CD4-positive, alpha-beta T cell treated with Interleukin-15 for 1 hour (primary cell): ENCODE results near the gene CAMTA1.

Source experiments
- DNase-seq: peaks from one replicate; pipeline ENCODE4 v3.0.0-alpha.2; 2020

Gene CAMTA1

GRCh38 chr1:7535934-7536878 is 751.0 kb downstream of the CAMTA1 start:
- DNase-seq = no peak

DNA sequence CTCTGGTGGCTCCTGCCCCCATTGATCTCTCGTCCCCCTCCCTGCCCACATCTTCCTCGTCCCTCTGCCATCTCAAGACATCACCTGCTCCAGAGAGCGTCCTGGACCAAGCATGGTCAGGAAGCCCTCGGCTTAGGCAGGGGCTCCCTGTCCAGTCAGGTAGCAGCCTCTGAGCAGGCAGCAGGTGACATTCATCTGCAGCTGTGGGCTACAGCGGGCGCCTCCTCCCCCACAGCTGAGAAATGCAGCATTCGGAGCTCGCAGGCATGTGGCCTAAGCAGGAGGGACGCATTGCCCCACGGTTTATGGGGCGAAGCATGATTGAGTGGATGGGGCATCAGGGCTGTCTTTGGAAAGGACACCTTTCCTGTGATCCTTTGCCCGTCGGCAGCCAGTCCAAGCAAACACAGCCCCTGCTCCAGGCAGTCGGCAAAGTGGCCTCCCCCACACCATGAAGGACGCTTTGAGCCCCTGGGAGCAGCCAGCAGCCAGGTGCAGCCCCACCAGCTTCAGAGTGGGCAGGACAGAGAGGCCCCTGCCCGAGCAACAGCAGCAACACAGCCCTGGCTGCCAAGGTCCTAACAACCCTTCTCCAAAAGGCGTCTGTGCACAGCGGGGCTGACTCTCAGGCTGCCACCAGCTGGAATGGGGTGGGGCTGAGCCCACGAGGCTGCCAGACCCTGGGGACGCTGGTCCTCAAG is 751.8 kb downstream of the CAMTA1 start:
- DNase-seq = no peak

GRCh38 chr1:7538033-7538432 is 752.8 kb downstream of the CAMTA1 start:
- no peak for DNase-seq

DNA sequence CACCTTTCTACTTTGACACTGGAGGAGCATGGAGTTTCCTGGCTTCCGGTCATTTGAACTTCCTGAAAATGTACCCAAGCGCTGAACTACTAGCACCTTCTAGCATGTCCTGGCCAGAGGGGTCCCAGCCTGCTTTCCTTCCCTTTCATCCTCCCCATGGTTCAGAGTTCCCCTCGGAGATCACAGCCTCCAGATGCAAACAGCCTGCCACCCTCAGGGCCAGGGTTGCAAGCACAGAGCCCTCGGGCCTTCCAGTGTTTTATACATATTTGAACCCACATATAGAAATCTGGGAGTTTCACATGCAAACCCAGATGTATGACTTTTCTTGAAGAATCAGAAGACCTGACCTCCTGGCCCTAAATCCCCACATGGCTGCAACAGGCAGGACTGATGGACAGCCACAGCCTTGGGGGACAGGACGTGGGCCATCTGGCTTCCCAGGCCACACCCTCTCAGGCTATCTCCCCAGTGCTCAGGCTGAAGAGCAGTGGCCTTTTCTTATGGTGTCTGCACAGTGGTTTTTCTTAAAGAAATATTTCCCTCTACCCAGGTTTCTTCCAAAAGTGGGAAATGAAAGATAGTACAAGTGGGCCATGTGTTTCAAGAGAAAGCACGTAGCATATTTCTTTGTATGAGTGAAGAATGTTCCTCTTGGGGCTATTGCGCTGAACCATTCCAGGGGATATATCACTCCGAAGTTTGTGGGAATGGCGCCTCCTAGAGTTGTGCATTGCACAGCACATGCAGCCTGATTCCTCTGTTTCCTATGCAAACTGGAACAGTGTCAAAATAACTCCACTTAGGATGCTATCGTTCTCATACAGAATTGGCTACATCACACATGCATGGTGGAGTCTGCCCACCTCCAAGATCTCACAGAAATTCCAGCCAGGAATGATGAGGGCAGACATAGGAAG is 753.9 kb downstream of the CAMTA1 start:
- no peak for DNase-seq

DNA sequence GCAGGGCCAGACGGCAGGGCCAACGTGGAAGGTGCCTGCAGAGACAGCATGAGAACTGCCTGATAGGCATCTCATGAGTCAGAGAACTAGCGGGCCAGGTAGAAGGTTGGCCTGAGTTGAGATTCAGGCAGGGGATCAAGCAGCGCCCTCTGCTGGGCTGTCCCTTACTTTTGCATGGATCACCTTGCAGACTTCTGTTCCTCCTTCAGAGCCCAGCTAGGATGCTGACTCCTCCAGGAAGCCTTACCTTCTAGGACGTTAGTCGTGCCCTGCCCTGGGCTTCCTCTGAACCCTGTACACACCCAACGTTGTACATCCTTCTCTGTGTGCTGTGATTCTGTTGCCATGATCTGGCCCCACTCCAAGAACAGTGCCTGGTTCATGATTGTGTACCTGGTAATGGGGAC is 754.5 kb downstream of the CAMTA1 start:
- DNase-seq = no peak

GRCh38 chr1:7540816-7541215 is 755.6 kb downstream of the CAMTA1 start:
- DNase-seq = no peak

- no peak for DNase-seq
Measured at GRCh38 chr1:7541629-7542028, 756.4 kb downstream of the CAMTA1 start.

DNA sequence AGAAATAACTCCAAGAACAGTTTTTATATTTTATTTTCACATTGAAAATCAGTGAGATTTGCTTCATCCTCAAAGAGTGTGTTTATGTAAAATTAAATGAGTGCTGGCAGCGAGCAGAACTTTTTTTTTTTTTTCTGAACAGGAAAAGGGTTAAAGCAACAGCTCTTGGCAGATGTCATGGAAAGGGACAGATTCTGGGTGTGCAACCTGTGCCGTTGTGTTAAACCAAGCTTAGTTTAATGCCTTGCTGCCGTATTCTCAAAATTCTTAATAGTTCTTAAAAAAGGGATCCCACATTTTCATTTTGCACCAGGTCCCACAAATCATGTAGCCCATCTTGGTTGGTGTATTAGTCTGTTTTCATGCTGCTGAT is 758.5 kb downstream of the CAMTA1 start:
- DNase-seq = no peak

DNA sequence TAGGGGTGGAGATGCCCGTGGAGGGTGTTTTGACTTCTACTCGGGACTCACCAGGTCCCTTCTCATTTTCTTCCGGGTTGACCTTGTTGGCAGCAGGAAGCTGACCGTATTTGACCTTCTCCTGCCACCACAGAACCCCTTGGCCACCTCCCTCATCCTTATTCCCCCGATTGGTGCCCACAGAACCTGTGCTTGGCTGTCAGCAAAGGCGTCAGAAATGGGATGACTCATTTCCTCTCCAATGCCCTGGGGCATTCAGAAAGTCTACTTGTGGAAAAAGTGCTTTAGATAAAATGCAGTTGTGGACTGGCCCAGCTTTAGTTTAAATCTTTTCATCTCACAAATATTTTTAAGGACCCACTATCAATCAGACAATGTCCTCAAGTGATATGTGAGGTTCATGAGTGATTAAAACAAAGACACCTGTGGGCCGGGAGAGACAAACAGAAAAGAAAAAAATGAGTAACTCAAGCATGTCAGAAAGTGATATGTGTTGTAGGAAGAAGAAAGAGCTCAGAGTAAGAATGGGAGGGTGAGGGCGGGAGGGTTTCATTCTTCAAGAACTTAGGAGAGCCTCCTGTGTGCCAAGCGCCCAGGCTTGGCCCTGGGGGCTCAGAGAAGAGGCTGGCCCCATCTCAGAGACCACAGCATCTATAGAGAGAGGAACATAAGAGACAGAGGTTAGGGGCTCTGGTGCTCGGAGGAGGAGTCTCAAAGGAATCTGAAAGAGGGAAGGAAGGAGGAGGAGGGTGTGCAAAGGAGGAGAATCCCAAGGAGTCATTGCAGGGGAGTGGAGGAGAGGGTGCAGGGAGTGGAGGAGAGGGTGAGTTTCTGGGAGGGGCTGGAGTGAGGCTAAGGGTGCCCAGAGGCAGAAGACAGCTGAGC is 764.3 kb downstream of the CAMTA1 start:
- no peak for DNase-seq

- no peak for DNase-seq
Measured at GRCh38 chr1:7550261-7550865, 765.1 kb downstream of the CAMTA1 start.

- no peak for DNase-seq
Measured at GRCh38 chr1:7550981-7551380, 765.7 kb downstream of the CAMTA1 start.

- no peak for DNase-seq
Measured at GRCh38 chr1:7551442-7551841, 766.2 kb downstream of the CAMTA1 start.

GRCh38 chr1:7552402-7552801 is 767.1 kb downstream of the CAMTA1 start:
- no peak for DNase-seq

GRCh38 chr1:7553042-7553690 is 767.9 kb downstream of the CAMTA1 start:
- no peak for DNase-seq

- DNase-seq = no peak
Measured at GRCh38 chr1:7554385-7555235, 769.4 kb downstream of the CAMTA1 start.

DNA sequence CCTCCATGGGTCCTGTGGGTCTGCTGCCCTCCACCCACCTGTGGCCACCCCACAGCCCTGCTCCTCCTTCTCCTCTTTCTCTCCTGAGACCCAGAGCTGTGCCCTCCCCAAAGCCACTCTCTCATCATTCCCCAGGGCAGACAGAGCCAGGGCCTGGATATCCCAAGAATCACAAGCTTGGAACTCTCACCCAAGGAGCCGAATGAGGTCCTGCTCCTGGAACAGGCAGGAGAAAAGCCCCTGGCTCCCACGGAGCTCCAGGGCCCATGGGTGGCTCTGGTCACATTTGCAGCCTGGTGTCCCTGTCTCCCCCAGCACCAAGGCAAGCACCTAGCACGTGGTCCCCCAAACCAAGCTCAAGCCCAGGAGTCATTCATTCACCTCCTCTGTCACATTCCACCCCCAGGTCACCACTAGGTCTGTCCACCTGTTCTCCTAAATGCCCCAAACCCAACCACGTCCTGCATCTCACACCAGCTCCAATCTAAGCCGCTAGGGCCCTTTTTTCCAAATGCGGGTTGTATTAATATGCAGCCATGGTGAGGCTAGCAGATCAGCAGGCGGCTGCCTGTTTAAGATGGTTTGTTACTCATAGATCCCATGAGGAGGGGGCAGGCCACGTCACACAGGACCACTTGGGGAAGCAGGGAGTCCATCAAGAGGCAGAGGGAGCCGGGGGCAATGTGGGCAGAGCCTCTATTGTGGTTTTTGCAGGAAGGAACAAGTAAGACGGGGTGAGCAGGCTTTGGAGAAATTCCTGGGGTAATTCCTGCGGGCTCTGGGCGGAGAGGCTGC is 770.3 kb downstream of the CAMTA1 start:
- DNase-seq = no peak

GRCh38 chr1:7557301-7557891 is 772.1 kb downstream of the CAMTA1 start:
- no peak for DNase-seq

GRCh38 chr1:7558041-7558461 is 772.8 kb downstream of the CAMTA1 start:
- DNase-seq = no peak

DNA sequence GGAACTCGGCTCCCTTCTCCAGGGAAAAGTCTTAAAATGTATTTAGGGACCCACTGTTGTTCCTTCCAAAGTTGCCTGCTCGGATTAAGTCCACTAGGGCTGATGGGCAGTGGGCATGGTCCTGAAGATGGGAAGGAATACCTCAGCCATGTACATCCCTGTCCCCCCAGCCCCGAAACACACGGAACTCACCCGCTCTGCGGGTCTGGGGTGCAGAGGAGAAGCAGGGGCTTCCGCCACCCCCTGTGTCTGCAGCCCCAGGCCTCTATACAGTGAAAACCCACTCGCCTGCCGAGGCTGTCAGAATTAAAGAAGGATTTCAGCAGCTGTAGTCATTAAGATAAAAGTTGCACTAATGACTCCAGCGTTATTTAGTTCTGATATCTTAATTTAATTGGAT is 773.2 kb downstream of the CAMTA1 start:
- DNase-seq = no peak
